K562 (cell line): ENCODE data around the gene VTI1B. TPM values are rescaled to one million over a fixed set of nuclear protein-coding genes. Genes with fewer than 3 reads are reported as not detected.
A peak's percentile ranks its signal among the peaks of the same experiment; 100 is the strongest.

ENCODE experiments used
- ATF4 ChIP-seq: fragments of 450-650 bp; formaldehyde crosslinking; IDR thresholded peaks from 2 replicates; pipeline ENCODE4 v1.4.0; 2022; ENCODE audit warnings: mild to moderate bottlenecking, moderate library complexity
- CBFA2T2 ChIP-seq: fragments of 450-650 bp; conservative IDR thresholded peaks from 2 replicates; pipeline ENCODE4 v1.6.1; 2017; ENCODE audit warnings: mild to moderate bottlenecking
- CCNT2 ChIP-seq: IDR thresholded peaks from 2 replicates; pipeline ENCODE4 v1.6.1; 2011; ENCODE audit warnings: borderline replicate concordance, low read depth, mild to moderate bottlenecking, moderate library complexity, mixed read lengths, low read length; ENCODE audit not compliant: insufficient read length; ENCODE audit errors: extremely low read depth
- ID3 ChIP-seq, 2 experiments: fragments of 250-450 bp in 1 of 2; fragments of 450-650 bp in 1 of 2; sonication (Bioruptor Pico) in 1 of 2; IDR thresholded peaks; 2 replicates each; pipeline versions ENCODE4 v1.6.1 to v1.8.0; 2016 to 2021; ENCODE audit warnings: mild to moderate bottlenecking in 2 of 2, moderate library complexity in 2 of 2, missing compliant biosample characterization in 1 of 2, missing genetic modification characterization in 1 of 2
- PCBP1 ChIP-seq: fragments of 200-400 bp; formaldehyde crosslinking; IDR thresholded peaks from 2 replicates; pipeline ENCODE4 v1.6.1; 2018; ENCODE audit warnings: mild to moderate bottlenecking, low read depth, low read length; ENCODE audit not compliant: poor library complexity, severe bottlenecking
- SMAD4 ChIP-seq: fragments of 250-450 bp; sonication (Bioruptor Pico); conservative IDR thresholded peaks from 2 replicates; pipeline ENCODE4 v1.8.0; 2021; ENCODE audit warnings: inconsistent platforms, mild to moderate bottlenecking, moderate library complexity
- TAF15 ChIP-seq: fragments of 200-400 bp; formaldehyde crosslinking; IDR thresholded peaks from 2 replicates; pipeline ENCODE4 v1.6.1; 2017; ENCODE audit warnings: mild to moderate bottlenecking, low read depth, low read length, moderate library complexity
- TCF7 ChIP-seq: sonication (generic); IDR thresholded peaks from 2 replicates; pipeline ENCODE4 v1.6.1; 2016; ENCODE audit warnings: antibody characterized with exemption, borderline replicate concordance
- TCF7L2 ChIP-seq: fragments of 150-350 bp; IDR thresholded peaks from 2 replicates; pipeline ENCODE4 v1.6.1; 2016; ENCODE audit warnings: low read depth, mild to moderate bottlenecking, low read length, moderate library complexity
- THRB ChIP-seq: fragments of 450-650 bp; formaldehyde crosslinking; conservative IDR thresholded peaks from 2 replicates; pipeline ENCODE4 v1.4.0; 2022; ENCODE audit warnings: mild to moderate bottlenecking, missing genetic modification characterization
- ZBTB49 ChIP-seq: sonication (generic); formaldehyde crosslinking; IDR thresholded peaks from 2 replicates; pipeline ENCODE4 v1.8.0; 2022; ENCODE audit warnings: missing genetic modification reagents, mild to moderate bottlenecking, borderline replicate concordance
- ZNF124 ChIP-seq: sonication (generic); formaldehyde crosslinking; IDR thresholded peaks from 2 replicates; pipeline ENCODE4 v1.8.1; 2022; ENCODE audit warnings: missing genetic modification reagents
- ZNF133 ChIP-seq: fragments of 250-450 bp; sonication (Bioruptor Pico); IDR thresholded peaks from 2 replicates; pipeline ENCODE4 v1.4.0; 2020; ENCODE audit warnings: mild to moderate bottlenecking
- ZNF589 ChIP-seq: fragments of 200-800 bp; sonication (Bioruptor generic); IDR thresholded peaks from 2 replicates; pipeline ENCODE4 v1.6.1; 2016; ENCODE audit warnings: low read depth, missing genetic modification characterization, missing compliant biosample characterization
- polyA plus RNA-seq, 8 experiments: library from polyadenylated mRNA; depleted of rRNA in 4 of 8; stranded (reverse) in 5 of 8; unstranded in 3 of 8; fragments of >200 nt; fragmentation: Nextera tagmentation in 2 of 8; fragmentation: Illumina TruSeq in 1 of 8; extraction: Ambion mirVana in 2 of 8; extraction: Trizol in 1 of 8; gene quantifications; 2 replicates each; pipeline versions ENCODE4 v1.2.1 to v1.2.3, GENCODE V29; 2011 to 2014; ENCODE audit warnings: inconsistent platforms in 1 of 8, missing spikeins in 1 of 8
- total RNA-seq, 7 experiments: library from RNA; depleted of rRNA in 6 of 7; stranded (reverse); fragments of >200 nt in 6 of 7; fragmentation: Illumina TruSeq in 2 of 7; extraction: Trizol in 2 of 7; gene quantifications; 2 replicates each; pipeline versions ENCODE4 v1.2.1 to v1.2.3, GENCODE V29; 2011 to 2021; ENCODE audit warnings: low replicate concordance in 1 of 7
- TF ChIP-seq, protein P1 (sequence below): sonication (generic); formaldehyde crosslinking; IDR thresholded peaks from 2 replicates; pipeline ENCODE4 v1.8.0; 2023; ENCODE audit warnings: mild to moderate bottlenecking, missing genetic modification reagents

VTI1B gene
- total and polyA plus RNA-seq, 9 of the 15 experiments (the other 6 are each of a cell fraction or from before 2014, with no cell fraction given), result 7.8 to 69.8 (median 50.1) TPM

DNA sequence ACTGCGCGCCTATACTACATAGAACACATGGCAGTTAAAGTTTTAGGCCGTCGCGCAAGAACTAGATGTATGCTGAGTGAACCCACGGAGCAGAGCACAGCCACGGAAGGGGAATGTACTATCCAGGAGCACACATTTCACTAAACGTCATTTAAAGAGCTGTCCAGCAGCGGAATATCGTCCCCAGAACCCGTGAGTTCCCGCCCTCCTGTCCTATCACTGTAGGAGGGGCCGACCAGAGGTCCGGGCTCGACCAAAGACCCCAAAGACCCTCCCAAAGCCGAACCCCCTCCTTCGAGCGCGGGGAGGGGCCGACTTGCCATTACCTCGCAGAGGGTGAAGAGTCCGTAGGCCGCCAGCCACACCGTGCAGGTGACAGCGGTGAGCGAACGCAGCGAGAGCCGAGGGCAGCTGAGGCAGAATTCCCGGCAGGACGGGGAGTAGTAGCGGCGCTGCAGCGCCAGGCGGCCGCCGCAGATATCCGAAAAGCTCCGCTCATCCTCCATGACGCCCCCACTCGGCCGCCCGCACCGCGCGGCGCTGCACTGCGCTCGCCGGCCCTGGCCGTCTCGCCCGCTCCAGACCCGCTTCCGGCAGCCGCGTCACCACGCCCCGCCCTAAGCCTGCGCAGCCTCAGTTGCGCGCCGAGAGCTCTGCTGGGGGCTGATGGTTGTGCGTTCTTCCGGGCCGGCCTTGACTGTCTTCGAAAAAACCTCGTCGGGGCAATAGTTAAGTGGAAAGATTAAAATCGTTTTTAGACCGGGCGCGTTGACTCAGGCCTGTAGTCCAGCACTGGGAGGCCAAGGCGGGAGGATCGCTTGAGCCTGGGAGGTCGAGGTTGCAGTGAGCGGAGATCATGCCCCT is 74.5 kb downstream of the VTI1B start, which contains the start of gene PIGH (continued):
- TF ChIP-seq TAF15, result no peak
- no peak for TF ChIP-seq ZBTB49 (CRISPR knock-in tag)
- TF ChIP-seq CCNT2, result peak; percentile 56
- no peak for TF ChIP-seq THRB
- TF ChIP-seq ZNF124, result no peak
- TF ChIP-seq, protein P1, sequence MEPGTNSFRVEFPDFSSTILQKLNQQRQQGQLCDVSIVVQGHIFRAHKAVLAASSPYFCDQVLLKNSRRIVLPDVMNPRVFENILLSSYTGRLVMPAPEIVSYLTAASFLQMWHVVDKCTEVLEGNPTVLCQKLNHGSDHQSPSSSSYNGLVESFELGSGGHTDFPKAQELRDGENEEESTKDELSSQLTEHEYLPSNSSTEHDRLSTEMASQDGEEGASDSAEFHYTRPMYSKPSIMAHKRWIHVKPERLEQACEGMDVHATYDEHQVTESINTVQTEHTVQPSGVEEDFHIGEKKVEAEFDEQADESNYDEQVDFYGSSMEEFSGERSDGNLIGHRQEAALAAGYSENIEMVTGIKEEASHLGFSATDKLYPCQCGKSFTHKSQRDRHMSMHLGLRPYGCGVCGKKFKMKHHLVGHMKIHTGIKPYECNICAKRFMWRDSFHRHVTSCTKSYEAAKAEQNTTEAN (CRISPR knock-in tag), result no peak
- TF ChIP-seq ATF4 (CRISPR knock-in tag), result no peak
- TF ChIP-seq TCF7, result no peak
- no peak for TF ChIP-seq TCF7L2
- peak; percentile 32; the same call in 1 of the 2 replicates for TF ChIP-seq ZNF589 (CRISPR knock-in tag)
- TF ChIP-seq PCBP1, result no peak
- TF ChIP-seq SMAD4 (CRISPR knock-in tag), result peak; percentile 65; the same call in 1 of the 2 replicates
- no peak for TF ChIP-seq CBFA2T2
- no peak for TF ChIP-seq ID3 (CRISPR knock-in tag; IDR thresholded peaks at IDR 0.05)
- TF ChIP-seq ID3 (tag; IDR thresholded peaks at IDR 0.05), result no peak
- no peak for TF ChIP-seq ZNF133 (CRISPR knock-in tag)
